HPDE6-E6E7 (cell line): ENCODE data around the gene TMEM132A.

Source experiments
- DNase-seq: peaks from one replicate; pipeline ENCODE4 v3.0.0; 2011; ENCODE audit warnings: missing footprints; ENCODE audit errors: extremely low spot score

TMEM132A gene

GRCh38 chr11:60924110-60924905 lies at the start of gene TMEM132A:
Gene TMEM132A (plus strand): TSS chr11:60924460. CDS start chr11:60924634, 174 bp downstream.
- peak; percentile 86 for DNase-seq

GRCh38 chr11:60875366-60876167 lies 48.7 kb upstream of the TMEM132A start:
- DNase-seq: no peak

- DNase-seq: no peak
Measured at GRCh38 chr11:60876168-60876485, 48.1 kb upstream of the TMEM132A start.

GRCh38 chr11:60878245-60879101 lies 45.8 kb upstream of the TMEM132A start:
- no peak for DNase-seq

- no peak for DNase-seq
Measured at GRCh38 chr11:60879104-60879503, 45.2 kb upstream of the TMEM132A start.

- no peak for DNase-seq
Measured at GRCh38 chr11:60879971-60880588, 44.2 kb upstream of the TMEM132A start.

GRCh38 chr11:60880643-60881282 lies 43.5 kb upstream of the TMEM132A start:
- DNase-seq: no peak

GRCh38 chr11:60887556-60887955 lies 36.7 kb upstream of the TMEM132A start:
- peak; percentile 16 for DNase-seq

- DNase-seq: no peak
Measured at GRCh38 chr11:60889869-60890311, 34.4 kb upstream of the TMEM132A start.

- DNase-seq: no peak
Measured at GRCh38 chr11:60890696-60891095, 33.6 kb upstream of the TMEM132A start.

GRCh38 chr11:60891103-60891741 lies 33.0 kb upstream of the TMEM132A start:
- no peak for DNase-seq

- DNase-seq: no peak
Measured at GRCh38 chr11:60895687-60896086, 28.6 kb upstream of the TMEM132A start.

- no peak for DNase-seq
Measured at GRCh38 chr11:60897496-60897895, 26.8 kb upstream of the TMEM132A start.

- peak; percentile 44 for DNase-seq
Measured at GRCh38 chr11:60899046-60899936, 25.0 kb upstream of the TMEM132A start.

GRCh38 chr11:60899977-60900376 lies 24.3 kb upstream of the TMEM132A start:
- no peak for DNase-seq

- DNase-seq: no peak
Measured at GRCh38 chr11:60900673-60901404, 23.4 kb upstream of the TMEM132A start.

- no peak for DNase-seq
Measured at GRCh38 chr11:60902625-60903024, 21.6 kb upstream of the TMEM132A start.

- no peak for DNase-seq
Measured at GRCh38 chr11:60905047-60905446, 19.2 kb upstream of the TMEM132A start.
